Heart left ventricle (tissue), 13 donors: ENCODE measurements around the gene AHDC1.

Source experiments
- CTCF ChIP-seq, 12 donors: fragments of 200-600 bp; sonication (generic) in 4 of 12; IDR thresholded peaks; one replicate each; pipeline versions ENCODE4 v1.5.0 to v1.8.0; 2018 to 2022; ENCODE audit warnings: antibody characterized with exemption in 12 of 12, mild to moderate bottlenecking in 5 of 12
- POLR2A ChIP-seq, 2 donors: fragments of 450-650 bp; IDR thresholded peaks; one replicate each; pipeline ENCODE4 v1.6.1; 2017; ENCODE audit warnings: antibody characterized with exemption in 2 of 2, mild to moderate bottlenecking in 2 of 2, moderate library complexity in 2 of 2
- donor health status: ischemic (EF 13 %, LVEDD 7.1; RV severe dilation, severe dysfunction).
- donor health status: DM: no; HTN: yes; CAD: no.
- donor health status: DM: no; HTN: no; CAD: no.
- donor health status: ischemic (EF 25% LVEDD 6.9; RV normal size, moderate dysfunction).
- donor health status: ischemic (EF 25% LVEDD 5.7; RV mildly dilated, moderate dysfunction).
- donor health status: ischemic (EF 35%, LVEDD 5.7; RV mildly dilated, moderate dysfunction).
- donor health status: nonischemic (EF 11% LVEDD 7.7; RV severe dilation, severe dysfunction).
- donor health status: DM: yes; HTN: yes; CAD: no.
- donor health status: PGD.
- donor health status: ischemic (EF 29% LVEDD 5.4; RV normal size, mild dysfunction).
- donor health status: nonischemic (EF 23%, LVEDD 6.1; RV moderate dilation, normal function).

GRCh38 chr1:27569506-27570291 lies 34.2 kb downstream of the AHDC1 start:
- TF ChIP-seq POLR2A (IDR thresholded peaks at IDR 0.05) = no peak
- TF ChIP-seq CTCF (IDR thresholded peaks at IDR 0.05) = no peak
